SU-DHL-6 (cell line): ENCODE measurements around the gene WDR72.

Source experiments
- H2AFZ ChIP-seq: fragments of 200-600 bp; sonication (generic); 2 replicates; pipeline ENCODE4 v1.6.1; 2014; ENCODE audit warnings: low read depth, mild to moderate bottlenecking, moderate library complexity, mixed read lengths, antibody characterized with exemption, low read length; ENCODE audit not compliant: severe bottlenecking
- H3F3A ChIP-seq: fragments of 200-600 bp; shearing (Covaris generic); 2 replicates; pipeline ENCODE4 v1.6.0; 2016; ENCODE audit warnings: antibody characterized with exemption, mild to moderate bottlenecking; ENCODE audit not compliant: insufficient read depth
- H3K27ac ChIP-seq: fragments of 200-600 bp; sonication (generic); 2 replicates; pipeline ENCODE4 v1.5.1; 2016; ENCODE audit warnings: low read depth, mild to moderate bottlenecking, low read length, moderate library complexity, mixed read lengths
- H3K27me3 ChIP-seq: fragments of 200-600 bp; sonication (generic), shearing (Covaris generic); 2 replicates; pipeline ENCODE4 v1.6.0; 2014; ENCODE audit warnings: mild to moderate bottlenecking, low read length
- H3K36me3 ChIP-seq: fragments of 200-600 bp; sonication (generic); 2 replicates; pipeline ENCODE4 v1.6.1; 2014; ENCODE audit warnings: mild to moderate bottlenecking, low read length, mixed read lengths
- H3K4me2 ChIP-seq: fragments of 300-600, 200-600 bp; shearing (Covaris generic), sonication (generic); 2 replicates; pipeline ENCODE4 v1.6.0; 2014; ENCODE audit warnings: low read length, low read depth, mild to moderate bottlenecking; ENCODE audit not compliant: poor library complexity, severe bottlenecking
- H3K4me3 ChIP-seq: fragments of 200-600 bp; sonication (generic); 2 replicates; pipeline ENCODE4 v1.5.1; 2014; ENCODE audit warnings: antibody characterized with exemption, low read length, mild to moderate bottlenecking, mixed read lengths; ENCODE audit not compliant: insufficient read depth, poor library complexity, severe bottlenecking
- H3K79me2 ChIP-seq: fragments of 200-600 bp; sonication (generic); 2 replicates; pipeline ENCODE4 v1.6.1; 2014; ENCODE audit warnings: mild to moderate bottlenecking, low read length, moderate library complexity; ENCODE audit not compliant: insufficient read depth
- H3K9ac ChIP-seq: fragments of 200-600 bp; sonication (generic); 2 replicates; pipeline ENCODE4 v1.7.0; 2014; ENCODE audit warnings: mild to moderate bottlenecking, low read length
- H3K9me2 ChIP-seq: fragments of 200-600 bp; sonication (generic); replicated peaks from 2 replicates; pipeline ENCODE4 v1.6.1; 2014; ENCODE audit warnings: low read length; ENCODE audit not compliant: insufficient read depth
- H3K9me3 ChIP-seq: fragments of 200-600 bp; sonication (generic); 2 replicates; pipeline ENCODE4 v1.6.1; 2014; ENCODE audit warnings: low read length, mixed read lengths; ENCODE audit not compliant: insufficient read depth
- H4K20me1 ChIP-seq: fragments of 200-600 bp; sonication (generic); 2 replicates; pipeline ENCODE4 v1.6.1; 2014; ENCODE audit warnings: low read depth, mild to moderate bottlenecking, antibody characterized with exemption, low read length, moderate library complexity, mixed read lengths
- EZH2phosphoT487 ChIP-seq: fragments of 200-600 bp; sonication (generic), shearing (Covaris generic); conservative IDR thresholded peaks from 2 replicates; pipeline ENCODE4 v1.6.1; 2018; ENCODE audit warnings: mild to moderate bottlenecking, antibody characterized with exemption, low read length, moderate library complexity, mixed read lengths
- TF ChIP-seq, protein P1 (sequence below): fragments of 200-600 bp; sonication (generic); IDR thresholded peaks from one replicate; pipeline ENCODE4 v1.5.1; 2017; ENCODE audit warnings: antibody characterized with exemption, mild to moderate bottlenecking, low read length, moderate library complexity; ENCODE audit not compliant: insufficient read depth, poor library complexity, severe bottlenecking

The WDR72 gene

DNA sequence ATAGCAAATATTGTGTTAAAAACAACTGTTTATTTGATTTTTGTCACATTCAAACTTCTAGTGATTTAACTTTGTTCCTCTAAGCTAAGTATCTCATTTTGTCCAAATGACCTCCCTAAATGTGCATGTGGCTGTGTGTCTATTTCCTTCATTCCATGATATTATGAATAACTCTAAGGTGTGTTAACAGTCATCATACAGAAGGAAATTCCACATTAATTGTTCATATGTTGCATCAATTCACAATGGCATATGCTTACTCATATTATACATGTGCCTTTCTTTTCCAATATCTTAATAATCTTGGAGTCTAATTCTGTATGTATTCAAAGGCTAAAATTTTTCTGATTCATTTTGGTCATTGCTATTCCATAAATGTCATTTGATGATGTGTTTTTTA, 186.4 kb downstream of the WDR72 start:
- Histone ChIP-seq H3K27ac (no peak overlapping the region), H3K4me3 (no peak overlapping the region), H3K27me3 (no peaks in the 10 kb centered on the region), H3K79me2 (no peaks in the 10 kb centered on the region), H3K36me3 (no peaks in the 10 kb centered on the region), H3F3A (no peaks in the 10 kb centered on the region), H3K9me3 (no peaks in the 10 kb centered on the region), H4K20me1 (no peaks in the 10 kb centered on the region), H3K9me2 (no peaks in the 10 kb centered on the region), H3K9ac (no peak overlapping the region), H2AFZ (no peak overlapping the region), H3K4me2 (no peak overlapping the region)
- TF ChIP-seq EZH2phosphoT487 = no peak
- TF ChIP-seq, protein P1, sequence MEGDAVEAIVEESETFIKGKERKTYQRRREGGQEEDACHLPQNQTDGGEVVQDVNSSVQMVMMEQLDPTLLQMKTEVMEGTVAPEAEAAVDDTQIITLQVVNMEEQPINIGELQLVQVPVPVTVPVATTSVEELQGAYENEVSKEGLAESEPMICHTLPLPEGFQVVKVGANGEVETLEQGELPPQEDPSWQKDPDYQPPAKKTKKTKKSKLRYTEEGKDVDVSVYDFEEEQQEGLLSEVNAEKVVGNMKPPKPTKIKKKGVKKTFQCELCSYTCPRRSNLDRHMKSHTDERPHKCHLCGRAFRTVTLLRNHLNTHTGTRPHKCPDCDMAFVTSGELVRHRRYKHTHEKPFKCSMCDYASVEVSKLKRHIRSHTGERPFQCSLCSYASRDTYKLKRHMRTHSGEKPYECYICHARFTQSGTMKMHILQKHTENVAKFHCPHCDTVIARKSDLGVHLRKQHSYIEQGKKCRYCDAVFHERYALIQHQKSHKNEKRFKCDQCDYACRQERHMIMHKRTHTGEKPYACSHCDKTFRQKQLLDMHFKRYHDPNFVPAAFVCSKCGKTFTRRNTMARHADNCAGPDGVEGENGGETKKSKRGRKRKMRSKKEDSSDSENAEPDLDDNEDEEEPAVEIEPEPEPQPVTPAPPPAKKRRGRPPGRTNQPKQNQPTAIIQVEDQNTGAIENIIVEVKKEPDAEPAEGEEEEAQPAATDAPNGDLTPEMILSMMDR = no peak

DNA sequence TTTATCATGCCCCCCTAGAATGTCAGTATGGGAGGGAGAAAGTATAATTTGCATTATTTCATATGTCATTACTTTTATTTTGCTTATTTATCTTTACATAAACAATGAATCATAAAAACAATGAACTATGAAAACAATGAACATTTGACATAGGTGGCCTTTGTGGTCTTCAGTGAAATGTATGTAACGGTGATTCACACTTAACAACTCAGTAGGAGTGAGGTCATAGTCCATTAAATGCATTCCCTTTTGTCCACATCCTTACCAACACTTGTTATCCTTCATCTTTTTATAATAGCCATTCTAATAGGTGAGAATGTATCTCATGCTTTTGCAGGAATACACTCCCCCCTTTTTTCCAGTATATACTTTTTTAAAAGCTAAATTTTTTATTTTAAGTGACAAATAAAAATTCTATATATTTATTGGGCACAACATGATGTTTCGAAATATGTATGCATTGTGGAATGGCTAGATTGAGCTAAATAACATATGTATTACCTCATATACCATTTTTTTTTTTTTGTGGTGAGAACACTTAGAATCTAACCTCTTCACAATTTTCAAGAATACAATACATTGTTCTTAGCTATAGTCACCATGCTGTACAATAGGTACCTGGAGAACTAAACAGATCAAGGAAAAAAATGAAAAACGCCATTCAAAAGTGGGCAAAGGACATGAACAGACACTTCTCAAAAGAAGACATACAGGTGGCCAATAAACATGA, 189.5 kb downstream of the WDR72 start:
- no peaks in the 10 kb centered on the region for H3K9me2 ChIP-seq
- H3F3A ChIP-seq = no peaks in the 10 kb centered on the region
- H3K27me3 ChIP-seq = no peaks in the 10 kb centered on the region
- TF ChIP-seq, protein P1 = no peak
- no peak for TF ChIP-seq EZH2phosphoT487
- H3K79me2 ChIP-seq = no peaks in the 10 kb centered on the region
- no peak overlapping the region for H3K27ac ChIP-seq
- H3K36me3 ChIP-seq = no peaks in the 10 kb centered on the region
- no peak overlapping the region for H3K9ac ChIP-seq
- no peak overlapping the region for H2AFZ ChIP-seq
- no peak overlapping the region for H3K4me2 ChIP-seq
- no peaks in the 10 kb centered on the region for H3K9me3 ChIP-seq
- H4K20me1 ChIP-seq = no peaks in the 10 kb centered on the region
- H3K4me3 ChIP-seq = no peak overlapping the region

DNA sequence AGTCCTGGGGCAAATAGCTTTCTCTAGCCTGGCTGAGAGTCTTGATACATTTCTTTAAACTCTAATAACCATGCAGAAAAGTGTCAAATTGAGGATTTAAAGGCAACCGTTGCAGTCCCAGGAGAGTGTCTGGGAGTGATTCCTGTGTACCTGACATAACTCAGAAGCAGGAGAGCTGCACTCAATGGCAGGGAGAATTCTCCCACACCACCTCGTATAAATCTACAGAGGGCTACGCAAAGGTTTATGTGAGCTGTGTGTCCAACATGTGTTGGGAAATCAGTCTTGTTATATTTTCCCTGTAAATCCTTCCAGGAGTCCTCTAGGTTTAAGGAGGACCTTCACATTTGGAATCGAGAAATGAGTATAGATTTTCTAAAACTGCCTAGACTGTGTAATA, 192.6 kb downstream of the WDR72 start:
- Histone ChIP-seq H4K20me1 (no peaks in the 10 kb centered on the region), H2AFZ (no peak overlapping the region), H3K4me2 (no peak overlapping the region), H3K9ac (no peak overlapping the region), H3K36me3 (no peaks in the 10 kb centered on the region), H3K4me3 (no peak overlapping the region), H3K27ac (no peak overlapping the region), H3K9me2 (no peaks in the 10 kb centered on the region), H3F3A (no peaks in the 10 kb centered on the region), H3K27me3 (no peaks in the 10 kb centered on the region), H3K9me3 (no peaks in the 10 kb centered on the region), H3K79me2 (no peaks in the 10 kb centered on the region)
- TF ChIP-seq, protein P1 = no peak
